Measurements from ENCODE around the gene FAM187B. TPM values are rescaled to one million over a fixed set of nuclear protein-coding genes. Genes with fewer than 3 reads are reported as not detected.

FAM187B gene
- total and polyA plus RNA-seq, 2 experiments from 2014 or later = not detected

DNA sequence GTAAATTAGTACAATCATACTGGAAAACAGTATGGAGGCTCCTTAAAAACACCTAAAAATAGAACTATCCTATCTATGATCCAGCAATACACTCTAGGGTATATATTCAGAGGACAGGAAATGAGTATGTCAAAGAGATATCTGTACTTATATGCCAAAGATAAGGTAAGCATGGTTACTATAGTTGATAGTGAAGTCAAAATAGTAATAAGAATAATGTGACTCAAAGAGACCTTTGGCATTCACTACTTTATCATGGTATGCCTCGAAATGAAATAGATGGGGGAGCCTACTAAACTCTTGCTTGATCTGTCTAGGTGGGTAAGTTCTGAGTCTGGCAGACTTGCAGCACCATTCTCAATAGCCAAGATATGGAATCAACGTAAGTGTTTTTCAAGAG is 43.7 kb downstream of the FAM187B start:
- no peaks in the 10 kb centered on the region for H3K4me1 ChIP-seq (ENCODE audit: insufficient read depth)
- no peak overlapping the region for H3K27ac ChIP-seq
- no peak overlapping the region for H3K4me3 ChIP-seq
- no peaks in the 10 kb centered on the region for H3K9me3 ChIP-seq (ENCODE audit: low read depth)
- H3K27me3 ChIP-seq = no peaks in the 10 kb centered on the region
- H2AFZ ChIP-seq = no peak overlapping the region
- TF ChIP-seq EZH2phosphoT487 (IDR thresholded peaks at IDR 0.05; ENCODE audit: low read depth, severe bottlenecking, unreplicated experiment) (no peak), CTCF (IDR thresholded peaks at IDR 0.05; ENCODE audit: poor library complexity) (no peak), EZH2 (IDR thresholded peaks at IDR 0.05; ENCODE audit: borderline replicate concordance) (no peak)
- WGBS (ENCODE audit: low lambda C conversion rate, missing lambda C conversion rate) = 87% methylated on average over 2 of the region's 2 CpGs
- DNase-seq (ENCODE audit: low spot score) = no peak
- no peak overlapping the region for H3K4me2 ChIP-seq
- H3K79me2 ChIP-seq = no peaks in the 10 kb centered on the region
- H4K20me1 ChIP-seq (ENCODE audit: insufficient read depth, poor library complexity, severe bottlenecking) = no peaks in the 10 kb centered on the region
- H3K36me3 ChIP-seq (replicated peaks; ENCODE audit: insufficient read depth, low read depth) = no peaks in the 10 kb centered on the region
- no peaks in the 10 kb centered on the region for H3K9me2 ChIP-seq (replicated peaks; ENCODE audit: insufficient read depth)

- no peak overlapping the region for H3K4me3 ChIP-seq
- 85% methylated on average over 1 of the region's 1 CpG for WGBS (ENCODE audit: low lambda C conversion rate, missing lambda C conversion rate)
- H3K4me1 ChIP-seq (ENCODE audit: insufficient read depth) = no peaks in the 10 kb centered on the region
- H4K20me1 ChIP-seq (ENCODE audit: insufficient read depth, poor library complexity, severe bottlenecking) = no peaks in the 10 kb centered on the region
- no peaks in the 10 kb centered on the region for H3K9me3 ChIP-seq (ENCODE audit: low read depth)
- TF ChIP-seq EZH2 (IDR thresholded peaks at IDR 0.05; ENCODE audit: borderline replicate concordance) = no peak
- TF ChIP-seq EZH2phosphoT487 (IDR thresholded peaks at IDR 0.05; ENCODE audit: low read depth, severe bottlenecking, unreplicated experiment) = no peak
- TF ChIP-seq CTCF (IDR thresholded peaks at IDR 0.05; ENCODE audit: poor library complexity) = no peak
- no peak overlapping the region for H2AFZ ChIP-seq
- H3K36me3 ChIP-seq (replicated peaks; ENCODE audit: insufficient read depth, low read depth) = no peaks in the 10 kb centered on the region
- DNase-seq (ENCODE audit: low spot score) = no peak
- no peak overlapping the region for H3K4me2 ChIP-seq
- no peaks in the 10 kb centered on the region for H3K9me2 ChIP-seq (replicated peaks; ENCODE audit: insufficient read depth)
- H3K79me2 ChIP-seq = no peaks in the 10 kb centered on the region
- H3K27ac ChIP-seq = no peak overlapping the region
- no peaks in the 10 kb centered on the region for H3K27me3 ChIP-seq
Observed at GRCh38 chr19:35184267-35184666, 44.3 kb downstream of the FAM187B start.

- no peak for TF ChIP-seq EZH2 (IDR thresholded peaks at IDR 0.05; ENCODE audit: borderline replicate concordance)
- no peak for TF ChIP-seq CTCF (IDR thresholded peaks at IDR 0.05; ENCODE audit: poor library complexity)
- TF ChIP-seq EZH2phosphoT487 (IDR thresholded peaks at IDR 0.05; ENCODE audit: low read depth, severe bottlenecking, unreplicated experiment) = no peak
- Histone ChIP-seq H3K79me2 (no peaks in the 10 kb centered on the region), H3K27me3 (no peaks in the 10 kb centered on the region), H3K36me3 (replicated peaks; ENCODE audit: insufficient read depth, low read depth) (no peaks in the 10 kb centered on the region), H3K4me3 (no peak overlapping the region), H3K4me1 (ENCODE audit: insufficient read depth) (no peaks in the 10 kb centered on the region), H3K4me2 (no peak overlapping the region), H3K27ac (no peak overlapping the region), H3K9me2 (replicated peaks; ENCODE audit: insufficient read depth) (no peaks in the 10 kb centered on the region), H3K9me3 (ENCODE audit: low read depth) (no peaks in the 10 kb centered on the region), H4K20me1 (ENCODE audit: insufficient read depth, poor library complexity, severe bottlenecking) (no peaks in the 10 kb centered on the region), H2AFZ (no peak overlapping the region)
- WGBS (ENCODE audit: low lambda C conversion rate, missing lambda C conversion rate) = 89% methylated on average over 1 of the region's 1 CpG
- DNase-seq (ENCODE audit: low spot score) = no peak
Observed at GRCh38 chr19:35181387-35181786, 47.2 kb downstream of the FAM187B start.

GRCh38 chr19:35179830-35180229 is 48.7 kb downstream of the FAM187B start:
- Histone ChIP-seq H3K79me2 (no peaks in the 10 kb centered on the region), H3K4me3 (no peak overlapping the region), H4K20me1 (ENCODE audit: insufficient read depth, poor library complexity, severe bottlenecking) (no peaks in the 10 kb centered on the region), H3K36me3 (replicated peaks; ENCODE audit: insufficient read depth, low read depth) (no peaks in the 10 kb centered on the region), H3K9me2 (replicated peaks; ENCODE audit: insufficient read depth) (no peaks in the 10 kb centered on the region), H2AFZ (no peak overlapping the region), H3K27ac (no peak overlapping the region), H3K27me3 (no peaks in the 10 kb centered on the region), H3K4me1 (ENCODE audit: insufficient read depth) (no peaks in the 10 kb centered on the region), H3K9me3 (ENCODE audit: low read depth) (no peaks in the 10 kb centered on the region), H3K4me2 (no peak overlapping the region)
- WGBS (ENCODE audit: low lambda C conversion rate, missing lambda C conversion rate) = 92% methylated on average over 3 of the region's 3 CpGs
- no peak for DNase-seq (ENCODE audit: low spot score)
- TF ChIP-seq CTCF (IDR thresholded peaks at IDR 0.05; ENCODE audit: poor library complexity) (no peak), EZH2 (IDR thresholded peaks at IDR 0.05; ENCODE audit: borderline replicate concordance) (no peak), EZH2phosphoT487 (IDR thresholded peaks at IDR 0.05; ENCODE audit: low read depth, severe bottlenecking, unreplicated experiment) (no peak)

Data from hepatocyte (in vitro differentiated cells).